Keratinocyte (primary cell): ENCODE measurements around the gene RAB43. TPM values are rescaled to one million over a fixed set of nuclear protein-coding genes. Genes with fewer than 3 reads are reported as not detected.

Experiments used
- DNase-seq: peaks from one replicate; pipeline ENCODE4 v3.0.0-alpha.2; 2011; ENCODE audit warnings: low read depth, missing footprints, low spot score
- FAIRE-seq: peaks from 2 replicates; lab custom pipeline; 2011; peaks lifted over from hg19 to GRCh38; lab: Jason Lieb, UNC
- H2AFZ ChIP-seq: 2 replicates; pipeline ENCODE4 v1.6.0; 2012; ENCODE audit warnings: low read length, control low read depth, inconsistent platforms; ENCODE audit not compliant: control insufficient read depth
- H3K27ac ChIP-seq: 2 replicates; pipeline ENCODE4 v1.5.1; 2011; ENCODE audit warnings: low read length; ENCODE audit not compliant: control insufficient read depth, insufficient read depth
- H3K27me3 ChIP-seq: 3 replicates; pipeline ENCODE4 v1.6.0; 2011; ENCODE audit warnings: low read length; ENCODE audit not compliant: control insufficient read depth, insufficient read depth; ENCODE audit errors: extremely low read depth
- H3K36me3 ChIP-seq, 2 experiments: 2 replicates in 1 of 2; 3 replicates in 1 of 2; pipeline ENCODE4 v1.5.1; 2011; ENCODE audit warnings: low read length in 2 of 2, mild to moderate bottlenecking in 1 of 2; ENCODE audit not compliant: control insufficient read depth in 2 of 2, insufficient read depth in 2 of 2; ENCODE audit errors: extremely low read depth in 1 of 2
- H3K4me1 ChIP-seq: 3 replicates; pipeline ENCODE4 v1.5.1; 2011; ENCODE audit warnings: low read length; ENCODE audit not compliant: control insufficient read depth, insufficient read depth; ENCODE audit errors: extremely low read depth
- H3K4me2 ChIP-seq: 3 replicates; pipeline ENCODE4 v1.6.0; 2011; ENCODE audit warnings: low read depth, low read length; ENCODE audit not compliant: control insufficient read depth, insufficient read depth; ENCODE audit errors: extremely low read depth
- H3K4me3 ChIP-seq, 3 experiments: fragments of 200-600 bp in 1 of 3; sonication (generic) in 1 of 3; 2 replicates in 2 of 3; 3 replicates in 1 of 3; pipeline ENCODE4 v1.5.1; 2011 to 2016; ENCODE audit warnings: low read length in 3 of 3, mild to moderate bottlenecking in 3 of 3, control low read depth in 2 of 3, inconsistent platforms in 1 of 3, low read depth in 1 of 3, mixed read lengths in 1 of 3, mixed run types in 1 of 3, moderate library complexity in 1 of 3; ENCODE audit not compliant: control insufficient read depth in 2 of 3, insufficient read depth in 2 of 3; ENCODE audit errors: extremely low read depth in 1 of 3
- H3K79me2 ChIP-seq: 2 replicates; pipeline ENCODE4 v1.6.0; 2012; ENCODE audit warnings: low read length; ENCODE audit not compliant: control insufficient read depth, insufficient read depth
- H3K9ac ChIP-seq: 3 replicates; pipeline ENCODE4 v1.6.0; 2011; ENCODE audit warnings: low read length; ENCODE audit not compliant: control insufficient read depth, insufficient read depth; ENCODE audit errors: extremely low read depth
- H3K9me1 ChIP-seq: 3 replicates; pipeline ENCODE4 v1.6.0; 2011; ENCODE audit warnings: low read length; ENCODE audit not compliant: control insufficient read depth, insufficient read depth; ENCODE audit errors: extremely low read depth
- H3K9me3 ChIP-seq: 2 replicates; pipeline ENCODE4 v1.5.1; 2012; ENCODE audit warnings: low read depth, low read length; ENCODE audit not compliant: control insufficient read depth
- H4K20me1 ChIP-seq: 3 replicates; pipeline ENCODE4 v1.6.0; 2011; ENCODE audit warnings: low read length; ENCODE audit not compliant: control insufficient read depth, insufficient read depth; ENCODE audit errors: extremely low read depth
- EZH2 ChIP-seq: IDR thresholded peaks from one replicate; pipeline ENCODE4 v1.6.1; 2012; ENCODE audit warnings: inconsistent platforms, mild to moderate bottlenecking, low read length, moderate library complexity
- dilution Hi-C: fragments of 300-500 bp; cut with MboI; formaldehyde crosslinking; loops from one replicate; pipeline ENCODE4 v1.7.0; 2020; ENCODE audit warnings: low sequenced_read_pairs; ENCODE audit not compliant: extremely low pct_ligation_motif_present
- polyA plus RNA-seq, 5 experiments: library from polyadenylated mRNA; depleted of rRNA in 3 of 5; stranded (reverse) in 3 of 5; stranded (forward) in 1 of 5; unstranded in 1 of 5; fragments of >200 nt; gene quantifications; 1 replicate in 1 of 5; 2 replicates in 3 of 5; 3 replicates in 1 of 5; pipeline versions ENCODE4 v1.2.1 to v1.2.3, GENCODE V29; 2011 to 2012; ENCODE audit warnings: missing spikeins in 2 of 5, low read depth in 1 of 5, low replicate concordance in 1 of 5
- TF ChIP-seq, protein P1 (sequence below), 3 experiments: IDR thresholded peaks in 1 of 3; conservative IDR thresholded peaks in 1 of 3; optimal IDR thresholded peaks in 1 of 3; 2 replicates in 2 of 3; 3 replicates in 1 of 3; pipeline versions ENCODE3 to v1.5.1; 2011; ENCODE audit warnings: low read length in 3 of 3, mild to moderate bottlenecking in 3 of 3, moderate library complexity in 2 of 3, control low read depth in 1 of 3, inconsistent platforms in 1 of 3; ENCODE audit not compliant: insufficient read depth in 2 of 3; ENCODE audit errors: extremely low read depth in 1 of 3

Gene RAB43
- polyA plus RNA-seq, 1 donor (not counting 4 experiments of a cell fraction or from before 2014, with no cell fraction given): 8.1 TPM

DNA sequence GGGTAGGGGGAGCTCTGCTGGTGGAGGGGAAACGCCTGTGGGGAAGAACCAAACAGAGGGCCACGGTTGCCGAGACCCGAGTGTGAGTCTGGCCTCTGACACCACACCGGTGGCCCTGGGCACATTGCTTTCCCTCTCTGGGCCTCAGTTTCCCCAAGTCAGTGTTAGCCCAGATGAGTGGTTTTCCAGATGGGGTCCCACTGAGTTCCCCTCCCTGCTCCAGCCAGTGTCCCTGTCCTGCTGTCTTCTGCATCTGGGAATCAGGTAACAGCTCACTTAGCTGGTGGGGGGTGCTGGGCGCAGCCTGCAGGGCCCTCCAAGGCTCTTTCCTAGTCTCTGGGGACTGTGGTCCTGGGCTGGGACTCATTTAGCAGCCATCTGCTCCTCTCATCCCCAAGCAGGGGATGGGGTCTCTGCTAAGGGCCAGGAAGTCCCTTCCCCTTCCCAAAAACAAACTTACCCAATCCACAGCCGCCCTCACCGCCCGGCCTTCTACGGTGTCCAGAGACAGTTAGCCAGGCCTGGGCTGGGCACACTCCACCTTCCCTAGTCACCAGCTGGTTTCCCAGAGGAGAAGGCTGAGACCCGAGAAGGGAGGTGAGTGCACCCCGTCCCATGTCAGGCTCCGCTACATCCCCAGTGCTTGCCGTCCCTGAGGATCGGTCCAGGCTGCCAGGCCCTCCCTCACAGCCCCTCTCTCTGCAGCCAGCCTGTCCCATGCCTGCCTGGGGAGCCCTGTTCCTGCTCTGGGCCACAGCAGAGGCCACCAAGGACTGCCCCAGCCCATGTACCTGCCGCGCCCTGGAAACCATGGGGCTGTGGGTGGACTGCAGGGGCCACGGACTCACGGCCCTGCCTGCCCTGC lies 60.3 kb downstream of the RAB43 start:
- peaks cover 7% of the 10 kb centered on the region for H3K27me3 ChIP-seq
- H3K36me3 ChIP-seq: no peaks in the 10 kb centered on the region
- H3K4me3 ChIP-seq: no peak overlapping the region
- no peak overlapping the region for H3K4me2 ChIP-seq
- H4K20me1 ChIP-seq: no peaks in the 10 kb centered on the region
- H3K9me1 ChIP-seq: no peaks in the 10 kb centered on the region
- DNase-seq (no peak), FAIRE-seq (no peak)
- H3K79me2 ChIP-seq: no peaks in the 10 kb centered on the region
- no peaks in the 10 kb centered on the region for H3K4me1 ChIP-seq
- H2AFZ ChIP-seq: no peak overlapping the region
- dilution Hi-C loops: no loop called here
- no peak for TF ChIP-seq EZH2
- TF ChIP-seq, protein P1, sequence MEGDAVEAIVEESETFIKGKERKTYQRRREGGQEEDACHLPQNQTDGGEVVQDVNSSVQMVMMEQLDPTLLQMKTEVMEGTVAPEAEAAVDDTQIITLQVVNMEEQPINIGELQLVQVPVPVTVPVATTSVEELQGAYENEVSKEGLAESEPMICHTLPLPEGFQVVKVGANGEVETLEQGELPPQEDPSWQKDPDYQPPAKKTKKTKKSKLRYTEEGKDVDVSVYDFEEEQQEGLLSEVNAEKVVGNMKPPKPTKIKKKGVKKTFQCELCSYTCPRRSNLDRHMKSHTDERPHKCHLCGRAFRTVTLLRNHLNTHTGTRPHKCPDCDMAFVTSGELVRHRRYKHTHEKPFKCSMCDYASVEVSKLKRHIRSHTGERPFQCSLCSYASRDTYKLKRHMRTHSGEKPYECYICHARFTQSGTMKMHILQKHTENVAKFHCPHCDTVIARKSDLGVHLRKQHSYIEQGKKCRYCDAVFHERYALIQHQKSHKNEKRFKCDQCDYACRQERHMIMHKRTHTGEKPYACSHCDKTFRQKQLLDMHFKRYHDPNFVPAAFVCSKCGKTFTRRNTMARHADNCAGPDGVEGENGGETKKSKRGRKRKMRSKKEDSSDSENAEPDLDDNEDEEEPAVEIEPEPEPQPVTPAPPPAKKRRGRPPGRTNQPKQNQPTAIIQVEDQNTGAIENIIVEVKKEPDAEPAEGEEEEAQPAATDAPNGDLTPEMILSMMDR (optimal IDR thresholded peaks at IDR 0.05 in 1 of 3, IDR thresholded peaks at IDR 0.05 in 1 of 3, conservative IDR thresholded peaks at IDR 0.05 in 1 of 3; ENCODE audit: extremely low read depth in 1 of 3, insufficient read depth in 2 of 3, low read length in 3 of 3): no peak
- no peak overlapping the region for H3K9ac ChIP-seq
- H3K9me3 ChIP-seq: no peaks in the 10 kb centered on the region
- H3K27ac ChIP-seq: no peak overlapping the region

DNA sequence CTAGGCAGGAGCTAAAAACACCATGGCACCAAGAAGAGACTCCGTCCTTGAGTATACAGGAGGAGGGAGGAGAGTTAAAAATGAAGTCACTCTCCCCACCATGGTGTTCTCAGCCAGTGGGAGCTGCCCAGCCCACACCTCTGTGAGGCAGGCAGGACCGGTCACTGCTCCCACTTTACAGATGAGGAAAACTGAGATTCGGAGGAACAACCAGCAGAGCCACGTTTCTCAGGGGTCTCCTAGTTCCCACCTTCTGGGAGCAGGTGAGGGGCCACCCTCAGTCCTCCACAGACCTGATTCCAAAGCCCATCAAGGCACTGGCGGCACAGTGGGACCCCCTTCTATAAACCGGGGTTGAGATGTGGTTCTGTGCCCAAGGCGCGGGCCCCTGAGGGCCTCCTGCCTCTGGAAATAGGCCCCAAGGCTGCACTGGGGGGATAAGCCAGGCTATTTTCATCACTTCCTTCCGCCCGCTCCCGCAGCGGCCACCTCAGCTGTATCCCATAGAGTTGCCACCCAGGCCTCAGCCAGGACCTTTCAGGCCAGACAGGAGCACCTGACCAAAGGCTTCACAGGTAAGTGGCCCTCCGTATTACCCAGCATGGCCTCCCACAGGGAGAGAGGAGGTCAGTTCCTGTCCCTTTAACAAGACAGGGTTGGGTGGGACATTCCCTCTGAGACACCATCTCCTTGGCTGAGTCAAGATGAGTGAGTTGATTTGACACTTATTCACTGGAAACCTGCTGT lies 61.2 kb downstream of the RAB43 start, which contains the start of gene GP9:
Gene GP9, plus strand, starts transcription at position 504 of the 747 bp plus-strand sequence. CDS start 961 bp downstream, outside the sequence.
- Histone ChIP-seq H3K27me3 (peaks cover 10% of the 10 kb centered on the region), H3K79me2 (no peaks in the 10 kb centered on the region), H3K4me1 (no peaks in the 10 kb centered on the region), H3K36me3 (no peaks in the 10 kb centered on the region), H3K4me2 (no peak within 1 kb of the TSS), H3K4me3 (no peak within 1 kb of the TSS), H3K9ac (no peak within 1 kb of the TSS), H2AFZ (no peak within 1 kb of the TSS), H3K9me1 (no peaks in the 10 kb centered on the region), H4K20me1 (no peaks in the 10 kb centered on the region), H3K9me3 (no peaks in the 10 kb centered on the region), H3K27ac (no peak within 1 kb of the TSS)
- DNase-seq: no peak
- dilution Hi-C loops: no loop called here
- no peak for FAIRE-seq
- TF ChIP-seq, protein P1 (optimal IDR thresholded peaks at IDR 0.05 in 1 of 3, IDR thresholded peaks at IDR 0.05 in 1 of 3, conservative IDR thresholded peaks at IDR 0.05 in 1 of 3; ENCODE audit: extremely low read depth in 1 of 3, insufficient read depth in 2 of 3, low read length in 3 of 3): no peak
- no peak for TF ChIP-seq EZH2
